T follicular helper cell (primary cell): ENCODE data around the gene GREB1L.
"Not testable (repeated sequence)": the region's sequence is repeated elsewhere in the genome, so short reads cannot be mapped to it uniquely, and the experiment has no call there.

Experiments used
- DNase-seq: peaks from one replicate; pipeline ENCODE4 v3.0.0-alpha.2; 2020; ENCODE audit warnings: low read depth
- total RNA-seq, 2 experiments: gene quantifications; one replicate each; lab custom pipeline; 2026; lab: John Stamatoyannopoulos, UW

Gene GREB1L
- 0 to 0.12 reads per million in 2 experiments for total RNA-seq

- DNase-seq = no peak
Measured at GRCh38 chr18:21242141-21242779, at the start of gene GREB1L. TSS of gene GREB1L (plus strand) at chr18:21242232. CDS start at chr18:21383519, 141,287 bp downstream.

GRCh38 chr18:21192308-21192624 is 49.8 kb upstream of the GREB1L start:
- DNase-seq = no peak

DNA sequence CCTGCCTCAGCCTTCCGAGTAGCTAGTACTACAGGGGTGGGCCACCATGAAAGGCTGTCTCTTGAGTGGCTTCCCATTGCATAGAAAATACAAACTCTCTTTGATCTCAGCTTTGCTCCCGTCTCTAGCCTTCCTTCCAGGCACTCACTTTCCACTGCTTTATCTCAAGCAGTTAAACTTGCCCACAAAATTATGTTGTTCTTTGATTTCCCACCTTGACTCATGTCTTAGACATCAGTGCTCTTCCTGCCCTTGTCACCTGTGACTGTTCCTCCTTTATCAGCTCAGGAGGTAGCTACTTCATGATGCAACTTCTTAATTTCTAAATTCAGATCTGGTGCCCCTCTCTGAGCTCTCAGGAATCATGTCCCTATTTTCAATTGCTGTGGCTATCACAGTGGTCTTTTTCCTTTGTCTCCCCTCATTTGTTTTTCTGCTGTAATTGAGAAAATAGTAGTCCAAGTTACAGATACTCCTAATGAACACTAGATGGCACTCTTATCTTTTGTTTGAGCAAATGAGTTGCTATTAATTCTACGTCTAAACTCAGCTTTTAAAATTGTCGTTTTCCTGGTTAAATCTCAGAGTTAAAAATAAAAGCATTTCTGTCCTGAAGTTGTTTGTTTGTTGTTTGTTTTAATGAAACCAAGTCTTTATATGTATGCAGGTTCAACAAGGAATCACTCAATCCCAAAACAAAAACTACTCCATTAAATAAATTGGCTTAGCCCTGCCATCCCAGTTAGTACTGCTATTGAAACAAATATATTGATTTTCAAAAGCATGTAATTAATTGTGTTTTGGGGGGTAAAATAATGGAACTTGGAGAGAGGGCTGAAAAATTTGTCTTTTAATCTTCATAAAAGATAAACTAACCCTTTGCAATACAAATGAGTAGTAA is 46.9 kb upstream of the GREB1L start:
- no peak for DNase-seq

GRCh38 chr18:21196426-21196825 is 45.6 kb upstream of the GREB1L start:
- no peak for DNase-seq

GRCh38 chr18:21203126-21203525 is 38.9 kb upstream of the GREB1L start:
- no peak for DNase-seq

GRCh38 chr18:21203542-21204241 is 38.3 kb upstream of the GREB1L start:
- DNase-seq = no peak

GRCh38 chr18:21205695-21206094 is 36.3 kb upstream of the GREB1L start:
- DNase-seq = no peak

DNA sequence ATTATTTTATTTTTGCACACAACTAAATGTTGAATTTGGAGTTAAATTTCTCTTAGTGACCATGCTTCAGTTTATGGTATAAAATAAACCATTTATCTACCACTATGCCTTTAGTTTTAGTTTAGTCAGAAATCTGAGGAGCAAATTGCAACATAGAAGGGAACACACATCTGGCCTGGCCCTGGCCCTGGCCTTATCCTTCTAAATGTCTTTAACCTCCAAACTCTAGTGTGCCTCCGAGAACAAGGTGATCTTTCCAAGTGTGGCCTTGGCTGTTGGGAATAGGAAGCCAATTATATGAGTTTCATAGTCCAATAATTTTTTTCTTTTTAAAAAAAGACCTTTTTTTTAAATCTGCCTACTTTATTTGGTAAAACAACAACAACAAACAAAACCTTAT is 31.8 kb upstream of the GREB1L start:
- no peak for DNase-seq

- DNase-seq = no peak
Measured at GRCh38 chr18:21210784-21211183, 31.2 kb upstream of the GREB1L start.

DNA sequence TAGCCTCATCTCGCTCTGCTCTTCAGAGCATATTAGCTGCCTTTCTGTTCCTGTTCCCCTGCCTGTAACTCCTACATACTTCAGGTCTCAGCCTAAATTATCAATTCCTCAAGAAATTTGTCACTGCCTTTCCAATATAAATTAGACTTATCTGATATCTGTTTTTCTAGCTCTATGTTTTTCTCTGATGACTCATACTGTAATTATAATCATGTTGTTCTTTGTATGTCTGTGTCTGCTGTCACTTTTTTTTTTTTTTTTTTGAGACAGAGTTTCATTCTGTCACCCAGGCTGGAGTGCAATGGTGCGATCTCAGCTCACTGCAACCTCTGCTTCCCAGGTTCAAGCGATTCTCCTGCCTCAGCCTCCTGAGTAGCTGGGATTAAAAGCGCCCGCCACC is 27.6 kb upstream of the GREB1L start:
- not testable (repeated sequence) for DNase-seq

GRCh38 chr18:21215490-21215889 is 26.5 kb upstream of the GREB1L start:
- DNase-seq = no peak

GRCh38 chr18:21218862-21219261 is 23.2 kb upstream of the GREB1L start:
- DNase-seq = no peak

DNA sequence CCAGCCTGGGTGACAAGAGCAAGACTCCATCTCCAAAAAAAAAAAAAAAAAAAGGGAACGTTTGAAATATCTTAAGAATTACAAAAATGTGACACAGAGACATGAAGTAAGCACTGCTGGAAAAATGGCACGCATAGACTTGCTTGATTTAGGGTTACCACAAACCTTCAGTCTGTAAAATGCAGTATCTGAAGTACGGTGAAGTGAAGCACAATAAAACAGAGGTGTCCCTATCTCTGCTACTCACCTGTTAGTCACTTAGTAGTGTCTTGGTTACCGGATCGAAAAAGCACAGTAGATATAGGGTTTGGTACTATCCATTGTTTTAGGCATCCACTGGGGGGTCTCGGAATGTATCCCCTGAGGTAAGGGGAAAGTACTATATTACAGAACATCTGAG is 11.6 kb upstream of the GREB1L start:
- DNase-seq = no peak

- DNase-seq = no peak
Measured at GRCh38 chr18:21241301-21242048, 557 bp upstream of the GREB1L start.

DNA sequence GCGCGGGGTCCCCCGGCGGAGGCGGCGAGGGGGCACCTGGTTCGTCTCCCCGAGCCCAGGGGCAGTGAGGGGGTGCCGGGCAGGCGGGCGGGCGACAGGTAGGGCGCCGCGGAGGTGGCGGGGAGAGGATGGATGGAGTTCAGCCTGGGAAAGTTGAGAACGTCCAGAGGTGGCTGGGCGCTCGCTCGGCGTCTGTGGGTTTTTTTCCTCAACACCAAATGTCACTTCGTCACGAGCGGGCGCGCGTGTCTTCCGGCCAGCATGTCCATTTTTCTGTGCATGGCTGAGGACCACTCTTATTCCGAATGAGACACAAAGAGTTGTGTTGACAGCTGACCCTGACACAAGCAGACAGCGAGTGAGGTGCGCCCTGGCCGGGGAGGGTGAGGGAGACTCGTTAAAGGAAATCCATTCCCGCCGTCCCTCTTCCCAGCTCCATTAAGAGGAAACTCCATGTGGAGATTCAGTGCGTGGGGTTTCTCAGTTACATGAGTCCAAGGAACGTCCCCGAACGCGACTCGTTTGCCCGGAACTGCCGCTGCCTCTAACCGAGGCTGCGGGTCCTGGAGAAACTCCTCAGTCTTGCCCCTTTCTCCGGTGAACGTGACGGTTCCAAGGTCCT is 859 bp downstream of the GREB1L start:
- DNase-seq = no peak

- DNase-seq = no peak
Measured at GRCh38 chr18:21254576-21254975, 12.5 kb downstream of the GREB1L start.

DNA sequence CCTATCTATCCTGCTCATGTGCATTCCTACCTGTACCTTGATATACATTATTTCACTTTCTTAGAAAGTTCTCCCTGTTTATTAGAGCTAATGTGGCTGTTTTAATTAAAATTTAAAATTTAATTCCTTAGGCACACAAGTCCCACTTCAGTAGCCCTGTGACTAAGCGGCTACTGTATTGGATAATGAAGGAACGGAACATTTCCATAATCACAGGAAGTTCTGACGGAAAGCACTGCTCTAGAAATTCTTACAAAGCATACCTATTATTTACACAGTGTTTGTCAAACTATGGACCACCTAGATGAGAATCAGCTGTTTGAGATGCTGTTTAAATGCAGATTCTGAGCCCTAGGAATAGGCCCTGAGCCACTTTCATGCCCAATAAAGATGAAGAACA is 13.2 kb downstream of the GREB1L start:
- DNase-seq = no peak

GRCh38 chr18:21257386-21257785 is 15.4 kb downstream of the GREB1L start:
- no peak for DNase-seq

DNA sequence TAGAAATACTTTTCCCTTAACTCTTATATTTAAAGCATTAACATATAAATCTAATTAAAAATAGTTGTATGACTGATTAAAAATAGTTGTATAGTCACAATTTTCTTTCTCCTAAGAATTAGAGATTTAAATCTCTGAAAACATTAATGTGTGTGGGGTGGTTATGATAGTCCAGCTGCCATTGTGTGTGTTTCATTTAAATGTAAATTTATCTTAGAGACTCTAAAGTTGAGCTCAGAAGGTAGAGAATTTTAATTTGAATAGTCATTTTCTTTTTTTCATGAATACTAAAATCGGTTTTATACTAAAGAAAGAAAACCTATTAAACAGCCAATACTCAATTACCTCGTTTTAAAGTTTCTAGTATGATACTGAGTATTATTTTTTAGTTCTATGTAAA is 18.6 kb downstream of the GREB1L start:
- DNase-seq = no peak

- no peak for DNase-seq
Measured at GRCh38 chr18:21261352-21261751, 19.3 kb downstream of the GREB1L start.

DNA sequence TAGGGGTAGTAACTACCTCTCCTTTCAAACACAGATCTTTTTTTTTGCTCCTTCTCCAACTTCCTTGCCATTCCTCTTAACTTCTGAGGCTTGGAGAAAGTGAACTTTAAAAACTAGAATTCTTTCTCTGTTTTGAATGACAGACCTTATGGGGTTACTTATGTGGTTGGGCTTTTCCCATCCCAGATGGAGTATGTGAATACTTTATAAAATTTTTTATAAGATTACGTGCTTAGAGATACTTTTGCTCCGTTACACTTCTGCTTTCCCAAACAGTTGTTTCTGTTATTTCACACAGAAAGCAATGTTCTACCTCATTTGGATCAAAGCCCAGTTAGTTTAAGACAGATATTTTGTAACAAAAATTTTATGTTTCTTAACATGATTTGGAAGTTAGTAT is 20.2 kb downstream of the GREB1L start:
- DNase-seq = no peak

DNA sequence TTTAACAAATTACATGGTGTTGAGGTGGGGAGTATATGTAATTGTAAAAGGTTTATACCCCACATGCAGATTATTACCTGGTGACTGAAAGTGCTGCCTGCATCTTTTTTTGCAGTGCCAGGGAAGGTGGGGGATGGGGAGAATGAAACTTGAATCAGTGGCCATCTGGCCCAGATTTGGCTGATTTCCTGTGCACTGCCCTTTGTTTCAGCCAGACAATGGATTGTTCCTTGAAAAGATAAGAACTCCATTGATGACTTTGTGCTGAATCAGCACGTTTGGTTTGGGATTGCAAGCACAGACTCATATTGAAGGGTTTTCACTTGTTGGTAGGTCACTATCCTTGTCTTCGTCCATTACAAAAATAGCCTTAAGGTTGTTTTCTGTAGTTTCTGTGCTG is 20.9 kb downstream of the GREB1L start:
- DNase-seq = no peak
